Brain microvascular endothelial cell (primary cell): Measurements from ENCODE around the gene SAMD3.
"Not testable (repeated sequence)": the region's sequence is repeated elsewhere in the genome, so short reads cannot be mapped to it uniquely, and the experiment has no call there.

Source experiments
- DNase-seq: peaks from one replicate; pipeline ENCODE4 v3.0.0-alpha.2; 2020
- H3K27ac ChIP-seq: fragments of 250-450 bp; sonication (Bioruptor Pico); 2 replicates; pipeline ENCODE4 v1.5.1; 2020; ENCODE audit warnings: mild to moderate bottlenecking, moderate library complexity
- H3K27me3 ChIP-seq: fragments of 250-450 bp; sonication (Bioruptor Pico); replicated peaks from 2 replicates; pipeline ENCODE4 v1.5.1; 2020; ENCODE audit warnings: mild to moderate bottlenecking
- H3K36me3 ChIP-seq: fragments of 250-450 bp; sonication (Bioruptor Pico); replicated peaks from 2 replicates; pipeline ENCODE4 v1.5.1; 2020; ENCODE audit warnings: mild to moderate bottlenecking
- H3K4me3 ChIP-seq: 2 replicates; pipeline ENCODE4 v1.5.1; 2011; ENCODE audit warnings: low read depth, mild to moderate bottlenecking, control low read depth, low read length, moderate library complexity
- CTCF ChIP-seq: IDR thresholded peaks from 2 replicates; pipeline ENCODE4 v1.5.1; 2011; ENCODE audit warnings: low read depth, mild to moderate bottlenecking, moderate library complexity, low read length, control low read depth, inconsistent platforms; ENCODE audit errors: missing control alignments
- in situ Hi-C: cut with HindIII; loops from 2 replicates; pipeline ENCODE4 v1.10.0; 2017; ENCODE audit warnings: low sequenced_read_pairs, low pct_ligation_motif_present

The SAMD3 gene

GRCh38 chr6:130158548-130158947 lies 64.2 kb downstream of the SAMD3 start:
- Histone ChIP-seq H3K27me3 (no peaks in the 10 kb centered on the region), H3K36me3 (no peaks in the 10 kb centered on the region), H3K4me3 (no peak overlapping the region), H3K27ac (no peak overlapping the region)
- in situ Hi-C loops = no loop called here
- no peak for DNase-seq
- no peak for TF ChIP-seq CTCF

GRCh38 chr6:130158056-130158455 lies 64.7 kb downstream of the SAMD3 start:
- in situ Hi-C loops = no loop called here
- Histone ChIP-seq H3K27me3 (no peaks in the 10 kb centered on the region), H3K4me3 (no peak overlapping the region), H3K36me3 (no peaks in the 10 kb centered on the region), H3K27ac (no peak overlapping the region)
- no peak for TF ChIP-seq CTCF
- DNase-seq = no peak

- Histone ChIP-seq H3K4me3 (no peak overlapping the region), H3K27me3 (no peaks in the 10 kb centered on the region), H3K36me3 (no peaks in the 10 kb centered on the region), H3K27ac (no peak overlapping the region)
- in situ Hi-C loops = no loop called here
- TF ChIP-seq CTCF = no peak
- no peak for DNase-seq
Observed at GRCh38 chr6:130156908-130157307, 65.8 kb downstream of the SAMD3 start.

- DNase-seq = no peak
- in situ Hi-C loops = no loop called here
- H3K4me3 ChIP-seq = no peak overlapping the region
- no peak overlapping the region for H3K27ac ChIP-seq
- no peaks in the 10 kb centered on the region for H3K27me3 ChIP-seq
- H3K36me3 ChIP-seq = no peaks in the 10 kb centered on the region
- no peak for TF ChIP-seq CTCF
Observed at GRCh38 chr6:130152908-130153510, 69.7 kb downstream of the SAMD3 start.

- H3K27me3 ChIP-seq = no peaks in the 10 kb centered on the region
- DNase-seq = no peak
- no peak overlapping the region for H3K27ac ChIP-seq
- H3K36me3 ChIP-seq = no peaks in the 10 kb centered on the region
- in situ Hi-C loops = no loop called here
- no peak overlapping the region for H3K4me3 ChIP-seq
- no peak for TF ChIP-seq CTCF
Observed at GRCh38 chr6:130150906-130151305, 71.8 kb downstream of the SAMD3 start.

GRCh38 chr6:130149016-130149415 lies 73.7 kb downstream of the SAMD3 start:
- DNase-seq, H3K36me3 ChIP-seq, in situ Hi-C loops, H3K27ac ChIP-seq, H3K27me3 ChIP-seq, H3K4me3 ChIP-seq: not testable (repeated sequence)
